K562 (cell line): ENCODE data around the gene SLC35F4. TPM values are rescaled to one million over a fixed set of nuclear protein-coding genes. Genes with fewer than 3 reads are reported as not detected.

ENCODE experiments used
- ATAC-seq: fragments of 200-7000 bp; cut with Tn5 transposase; 3 replicates; pipeline ENCODE4 v1.9.1; 2020; ENCODE audit warnings: moderate library complexity
- BruUV-seq: library from RNA; stranded (reverse); fragments of 400-500 nt; replicated peaks from 2 replicates; lab custom pipeline; 2021; lab: Mats Ljungman, UMichigan
- CTCF ChIA-PET: fragments of 300-600 bp; formaldehyde crosslinking; extraction: SDS; loops from one replicate; lab custom pipeline; 2021; ENCODE audit warnings: low intra/inter-chr PET ratio; lab: Yijun Ruan, JAX
- POLR2A ChIA-PET: fragments of 300-600, 350-650 bp; sonication (Branson Sonifier 250); formaldehyde crosslinking; extraction: SDS; loops from one replicate; lab custom pipeline; 2021; ENCODE audit warnings: antibody characterized with exemption, inconsistent platforms; lab: Yijun Ruan, JAX
- DNase-seq, 4 experiments: peaks; one replicate each; pipeline versions ENCODE4 v3.0.0 to v3.0.0-alpha.2; 2011 to 2018; ENCODE audit warnings: low spot score in 3 of 4, mixed read lengths in 3 of 4; ENCODE audit errors: extremely low read depth in 1 of 4
- FAIRE-seq: peaks from 2 replicates; lab custom pipeline; 2011; peaks lifted over from hg19 to GRCh38; lab: Jason Lieb, UNC
- H2AFZ ChIP-seq: 2 replicates; pipeline ENCODE4 v1.6.0; 2011; ENCODE audit warnings: low read depth, low read length, control low read depth, inconsistent platforms
- H3K27ac ChIP-seq: fragments of 200-600 bp; 3 replicates; pipeline ENCODE4 v1.8.0; 2011; ENCODE audit warnings: low read depth, mild to moderate bottlenecking, control low read depth, inconsistent platforms, low read length, moderate library complexity, mixed read lengths; ENCODE audit errors: extremely low read depth
- H3K27me3 ChIP-seq, 2 experiments: fragments of 300-600 bp in 1 of 2; 2 replicates in 1 of 2; 3 replicates in 1 of 2; pipeline versions ENCODE4 v1.6.0 to v1.8.0; 2011; ENCODE audit warnings: inconsistent platforms in 2 of 2, low read length in 2 of 2, mild to moderate bottlenecking in 1 of 2, mixed read lengths in 1 of 2, moderate library complexity in 1 of 2; ENCODE audit not compliant: control insufficient read depth in 2 of 2, insufficient read depth in 2 of 2
- H3K36me3 ChIP-seq: fragments of 300-600 bp; 3 replicates; pipeline ENCODE4 v1.8.0; 2011; ENCODE audit warnings: mild to moderate bottlenecking, low read length, inconsistent platforms; ENCODE audit not compliant: control insufficient read depth, insufficient read depth
- H3K4me1 ChIP-seq, 2 experiments: fragments of 200-600 bp in 1 of 2; replicated peaks in 1 of 2; 2 replicates in 1 of 2; 3 replicates in 1 of 2; pipeline versions ENCODE4 v1.5.1 to v1.8.0; 2011; ENCODE audit warnings: inconsistent platforms in 2 of 2, low read length in 2 of 2, mild to moderate bottlenecking in 1 of 2, mixed read lengths in 1 of 2, moderate library complexity in 1 of 2; ENCODE audit not compliant: control insufficient read depth in 2 of 2, insufficient read depth in 2 of 2
- H3K4me2 ChIP-seq: 2 replicates; pipeline ENCODE4 v1.6.1; 2011; ENCODE audit warnings: low read length, control low read depth, inconsistent platforms, mixed read lengths; ENCODE audit not compliant: insufficient read depth
- H3K4me3 ChIP-seq: fragments of 200-600 bp; sonication (generic), shearing (Covaris generic); 2 replicates; pipeline ENCODE4 v1.5.1; 2016; ENCODE audit warnings: control low read depth, inconsistent platforms
- H3K79me2 ChIP-seq: fragments of 200-600 bp; 3 replicates; pipeline ENCODE4 v1.8.0; 2011; ENCODE audit warnings: low read length, inconsistent platforms; ENCODE audit not compliant: control insufficient read depth, insufficient read depth
- H3K9ac ChIP-seq, 2 experiments: 2 replicates each; pipeline versions ENCODE4 v1.6.0 to v1.6.1; 2011; ENCODE audit warnings: low read depth in 2 of 2, low read length in 2 of 2, control low read depth in 1 of 2, inconsistent platforms in 1 of 2, mild to moderate bottlenecking in 1 of 2, mixed read lengths in 1 of 2; ENCODE audit not compliant: insufficient read depth in 1 of 2
- H3K9me1 ChIP-seq: one replicate; pipeline ENCODE4 v1.6.0; 2011; ENCODE audit warnings: inconsistent platforms, mild to moderate bottlenecking, low read length, moderate library complexity; ENCODE audit not compliant: control insufficient read depth, insufficient read depth
- H3K9me3 ChIP-seq: replicated peaks from 2 replicates; pipeline ENCODE4 v1.5.1; 2011; ENCODE audit warnings: low read depth, low read length, inconsistent platforms; ENCODE audit not compliant: control insufficient read depth, insufficient read depth
- H4K20me1 ChIP-seq: replicated peaks from 2 replicates; pipeline ENCODE4 v1.6.1; 2011; ENCODE audit warnings: low read length, inconsistent platforms, mixed read lengths; ENCODE audit not compliant: control insufficient read depth, insufficient read depth
- BCL6 ChIP-seq: fragments of 250-450 bp; sonication (Bioruptor Pico); IDR thresholded peaks from 2 replicates; pipeline ENCODE4 v1.4.0; 2020
- GTF2E2 ChIP-seq: fragments of 200-800 bp; sonication (Bioruptor generic); IDR thresholded peaks from 2 replicates; pipeline ENCODE4 v1.6.1; 2016; ENCODE audit warnings: missing genetic modification characterization, missing compliant biosample characterization
- ILK ChIP-seq: fragments of 450-650 bp; IDR thresholded peaks from 2 replicates; pipeline ENCODE4 v1.6.1; 2016; ENCODE audit warnings: missing genetic modification characterization, low read depth, mild to moderate bottlenecking, missing compliant biosample characterization, moderate library complexity, borderline replicate concordance
- KDM5B ChIP-seq: fragments of 200-600 bp; sonication (generic); IDR thresholded peaks from 2 replicates; pipeline ENCODE4 v1.6.1; 2012; ENCODE audit warnings: low read depth, mild to moderate bottlenecking, moderate library complexity, low read length, control low read depth, inconsistent platforms; ENCODE audit not compliant: insufficient replicate concordance
- KLF10 ChIP-seq: fragments of 250-450 bp; sonication (Bioruptor Pico); IDR thresholded peaks from 2 replicates; pipeline ENCODE4 v1.6.1; 2021; ENCODE audit warnings: matching md5 sums
- RBM15 ChIP-seq: fragments of 200-400 bp; formaldehyde crosslinking; IDR thresholded peaks from 2 replicates; pipeline ENCODE4 v1.6.1; 2018; ENCODE audit warnings: mild to moderate bottlenecking, low read length, moderate library complexity; ENCODE audit not compliant: insufficient read depth
- SMARCC2 ChIP-seq: fragments of 450-650 bp; IDR thresholded peaks from 2 replicates; pipeline ENCODE4 v1.6.1; 2017; ENCODE audit warnings: antibody characterized with exemption, moderate library complexity, mild to moderate bottlenecking, low read depth
- ZFP1 ChIP-seq: fragments of 450-650 bp; formaldehyde crosslinking; IDR thresholded peaks from 2 replicates; pipeline ENCODE4 v1.4.0; 2020; ENCODE audit warnings: mild to moderate bottlenecking, mixed read lengths
- ZNF133 ChIP-seq: fragments of 250-450 bp; sonication (Bioruptor Pico); IDR thresholded peaks from 2 replicates; pipeline ENCODE4 v1.4.0; 2020; ENCODE audit warnings: mild to moderate bottlenecking
- ZNF280B ChIP-seq: fragments of 250-450 bp; sonication (Bioruptor Pico); IDR thresholded peaks from 2 replicates; pipeline ENCODE4 v1.5.1; 2021; ENCODE audit warnings: mild to moderate bottlenecking
- WGBS: fragments of 100-300 bp; shearing (Covaris generic); methylation state at CpG from one replicate; pipeline ENCODE4 v1.1.6; 2016; ENCODE audit warnings: low coverage, mixed read lengths; ENCODE audit not compliant: insufficient coverage; ENCODE audit errors: missing lambda C conversion rate; 5-methylcytosine and 5-hydroxymethylcytosine counted together
- in situ Hi-C: fragments of 300-500 bp; cut with MboI; formaldehyde crosslinking; loops from 4 replicates; pipeline ENCODE4 v1.15.0; 2018; ENCODE audit warnings: inconsistent platforms, mixed read lengths
- intact Hi-C: fragments of 100-400 bp; cut with micrococcal nuclease; formaldehyde crosslinking; loops from 2 replicates; pipeline ENCODE4 v1.14.2; 2022
- polyA plus RNA-seq, 8 experiments: library from polyadenylated mRNA; depleted of rRNA in 4 of 8; stranded (reverse) in 5 of 8; unstranded in 3 of 8; fragments of >200 nt; fragmentation: Nextera tagmentation in 2 of 8; fragmentation: Illumina TruSeq in 1 of 8; extraction: Ambion mirVana in 2 of 8; extraction: Trizol in 1 of 8; gene quantifications; 2 replicates each; pipeline versions ENCODE4 v1.2.1 to v1.2.3, GENCODE V29; 2011 to 2014; ENCODE audit warnings: inconsistent platforms in 1 of 8, missing spikeins in 1 of 8
- total RNA-seq, 7 experiments: library from RNA; depleted of rRNA in 6 of 7; stranded (reverse); fragments of >200 nt in 6 of 7; fragmentation: Illumina TruSeq in 2 of 7; extraction: Trizol in 2 of 7; gene quantifications; 2 replicates each; pipeline versions ENCODE4 v1.2.1 to v1.2.3, GENCODE V29; 2011 to 2021; ENCODE audit warnings: low replicate concordance in 1 of 7

The SLC35F4 gene
- total and polyA plus RNA-seq, 9 of the 15 experiments (the other 6 are each of a cell fraction or from before 2014, with no cell fraction given) = 0.01 TPM; not detected in 8

GRCh38 chr14:57875985-57876384, 10.1 kb upstream of the SLC35F4 start (continued):
- TF ChIP-seq ZFP1 (CRISPR knock-in tag) (no peak), ZNF280B (no peak), ZNF133 (no peak), KLF10 (CRISPR knock-in tag) (no peak)
- TF ChIP-seq, all 486 proteins: peak for 0

- intact Hi-C loops = no loop called here
Observed at GRCh38 chr14:57875296-57875695, 9.4 kb upstream of the SLC35F4 start.

More at GRCh38 chr14:57875296-57875695, 9.4 kb upstream of the SLC35F4 start:
- H3K4me3 ChIP-seq = no peak overlapping the region
- H3K4me2 ChIP-seq = no peak overlapping the region
- POLR2A ChIA-PET = no interaction called here
- WGBS = 0% methylated on average over 3 of the region's 3 CpGs
- TF ChIP-seq BCL6 (no peak), KDM5B (no peak), GTF2E2 (no peak), ILK (no peak), SMARCC2 (no peak), RBM15 (no peak)
- no peaks in the 10 kb centered on the region for H3K27me3 ChIP-seq
- no peaks in the 10 kb centered on the region for H3K4me1 ChIP-seq
- FAIRE-seq = no peak
- H3K9ac ChIP-seq = no peak overlapping the region
- no peaks in the 10 kb centered on the region for H3K36me3 ChIP-seq
- no TSS peak for BruUV-seq
- H3K79me2 ChIP-seq = no peaks in the 10 kb centered on the region
- no peaks in the 10 kb centered on the region for H3K9me1 ChIP-seq
- DNase-seq = no peak
- in situ Hi-C loops = no loop called here
- no peaks in the 10 kb centered on the region for H4K20me1 ChIP-seq
- H2AFZ ChIP-seq = no peak overlapping the region
- no peak overlapping the region for H3K27ac ChIP-seq
- ATAC-seq = no peak
- no peaks in the 10 kb centered on the region for H3K9me3 ChIP-seq
- CTCF ChIA-PET = no interaction called here
